Gastroesophageal sphincter (tissue), 4 donors: ENCODE measurements around the gene RUNX3. TPM values are rescaled to one million over a fixed set of nuclear protein-coding genes. Genes with fewer than 3 reads are reported as not detected.

ENCODE experiments used
- ATAC-seq: fragments of 150-250 bp; one replicate; pipeline ENCODE4 v1.9.1; 2016; ENCODE audit warnings: mild to moderate bottlenecking, moderate library complexity
- H3K27ac ChIP-seq, 4 donors: fragments of 200-600 bp; sonication (generic) in 3 of 4; 1 replicate in 3 of 4; 2 replicates in 1 of 4; pipeline ENCODE4 v1.5.1; 2016 to 2019
- H3K27me3 ChIP-seq: fragments of 200-600 bp; sonication (generic); one replicate; pipeline ENCODE4 v1.5.1; 2019
- H3K36me3 ChIP-seq, 2 donors: fragments of 200-600 bp; sonication (generic); one replicate each; pipeline ENCODE4 v1.5.1; 2019; ENCODE audit warnings: control low read depth in 1 of 2
- H3K4me1 ChIP-seq, 3 donors: fragments of 200-600 bp; sonication (generic); 1 replicate in 2 of 3; 2 replicates in 1 of 3; pipeline ENCODE4 v1.5.1; 2016 to 2019; ENCODE audit warnings: control low read depth in 2 of 3
- H3K4me3 ChIP-seq, 2 donors: fragments of 200-600 bp; sonication (generic); one replicate each; pipeline ENCODE4 v1.5.1; 2019; ENCODE audit warnings: mild to moderate bottlenecking in 1 of 2, moderate library complexity in 1 of 2
- H3K9me3 ChIP-seq, 3 donors: fragments of 200-600 bp; sonication (generic); one replicate each; pipeline ENCODE4 v1.5.1; 2017 to 2019; ENCODE audit warnings: control low read depth in 2 of 3
- EP300 ChIP-seq: sonication (generic); formaldehyde crosslinking; IDR thresholded peaks from one replicate; pipeline ENCODE4 v1.6.1; 2017; ENCODE audit warnings: antibody characterized with exemption, mild to moderate bottlenecking
- POLR2A ChIP-seq, 2 donors: fragments of 450-650 bp; IDR thresholded peaks; one replicate each; pipeline ENCODE4 v1.6.1; 2017; ENCODE audit warnings: antibody characterized with exemption in 2 of 2, mild to moderate bottlenecking in 2 of 2, moderate library complexity in 1 of 2
- POLR2AphosphoS5 ChIP-seq: sonication (generic); formaldehyde crosslinking; IDR thresholded peaks from one replicate; pipeline ENCODE4 v1.6.1; 2017; ENCODE audit warnings: antibody characterized with exemption
- WGBS, 2 donors: methylation state at CpG; one replicate each; pipeline ENCODE4 v1.1.5; 2018; ENCODE audit warnings: low coverage in 1 of 2; 5-methylcytosine and 5-hydroxymethylcytosine counted together
- total RNA-seq, 4 donors: library from RNA; depleted of rRNA; stranded (reverse); fragments of >200 nt; gene quantifications; one replicate each; pipeline ENCODE4 v1.1.0, GENCODE V29; 2016
- TF ChIP-seq, protein P1 (sequence below), 4 experiments: fragments of 200-600 bp in 2 of 4; fragments of 450-650 bp in 2 of 4; sonication (generic) in 1 of 4; IDR thresholded peaks; one replicate each; pipeline ENCODE4 v1.5.1; 2017 to 2019; ENCODE audit warnings: antibody characterized with exemption in 4 of 4, mild to moderate bottlenecking in 2 of 4, moderate library complexity in 2 of 4

RUNX3 gene
- total RNA-seq, 4 donors from 2014 or later = 0.62 to 2.0 (median 1.3) TPM

DNA sequence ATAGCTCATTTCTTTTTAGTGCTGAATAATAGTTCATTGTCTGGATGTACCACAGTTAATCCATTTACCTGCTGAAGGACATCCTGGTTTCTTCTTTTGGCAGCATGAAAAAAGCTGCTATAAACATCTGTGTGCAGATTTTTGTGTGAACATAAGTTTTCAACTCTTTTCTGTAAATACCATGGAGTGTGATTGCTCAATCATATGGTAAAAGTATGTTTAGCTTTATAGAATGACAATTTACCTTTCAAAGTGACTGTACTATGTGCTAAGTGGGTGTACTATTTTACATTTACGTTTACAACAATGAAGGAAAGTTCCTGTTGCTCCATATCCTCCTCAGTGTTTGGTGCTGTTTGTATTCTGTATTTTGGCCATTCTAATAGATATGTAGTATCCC is 49.0 kb downstream of the RUNX3 start:
- H3K36me3 ChIP-seq = no peaks in the 10 kb centered on the region
- H3K4me1 ChIP-seq = no peaks in the 10 kb centered on the region
- no peak for ATAC-seq
- no peak overlapping the region for H3K4me3 ChIP-seq
- H3K9me3 ChIP-seq = peaks cover 0 to 12% (median 0%) of the 10 kb centered on the region in 3 donors
- no peak overlapping the region for H3K27ac ChIP-seq
- peaks cover 28% of the 10 kb centered on the region for H3K27me3 ChIP-seq
- TF ChIP-seq EP300 = no peak
- TF ChIP-seq POLR2A (IDR thresholded peaks at IDR 0.05) = no peak
- TF ChIP-seq POLR2AphosphoS5 = no peak
- TF ChIP-seq, protein P1, sequence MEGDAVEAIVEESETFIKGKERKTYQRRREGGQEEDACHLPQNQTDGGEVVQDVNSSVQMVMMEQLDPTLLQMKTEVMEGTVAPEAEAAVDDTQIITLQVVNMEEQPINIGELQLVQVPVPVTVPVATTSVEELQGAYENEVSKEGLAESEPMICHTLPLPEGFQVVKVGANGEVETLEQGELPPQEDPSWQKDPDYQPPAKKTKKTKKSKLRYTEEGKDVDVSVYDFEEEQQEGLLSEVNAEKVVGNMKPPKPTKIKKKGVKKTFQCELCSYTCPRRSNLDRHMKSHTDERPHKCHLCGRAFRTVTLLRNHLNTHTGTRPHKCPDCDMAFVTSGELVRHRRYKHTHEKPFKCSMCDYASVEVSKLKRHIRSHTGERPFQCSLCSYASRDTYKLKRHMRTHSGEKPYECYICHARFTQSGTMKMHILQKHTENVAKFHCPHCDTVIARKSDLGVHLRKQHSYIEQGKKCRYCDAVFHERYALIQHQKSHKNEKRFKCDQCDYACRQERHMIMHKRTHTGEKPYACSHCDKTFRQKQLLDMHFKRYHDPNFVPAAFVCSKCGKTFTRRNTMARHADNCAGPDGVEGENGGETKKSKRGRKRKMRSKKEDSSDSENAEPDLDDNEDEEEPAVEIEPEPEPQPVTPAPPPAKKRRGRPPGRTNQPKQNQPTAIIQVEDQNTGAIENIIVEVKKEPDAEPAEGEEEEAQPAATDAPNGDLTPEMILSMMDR (IDR thresholded peaks at IDR 0.05) = no peak
- 32 to 43% methylated on average over 1 of the region's 1 CpG for WGBS, 2 donors

DNA sequence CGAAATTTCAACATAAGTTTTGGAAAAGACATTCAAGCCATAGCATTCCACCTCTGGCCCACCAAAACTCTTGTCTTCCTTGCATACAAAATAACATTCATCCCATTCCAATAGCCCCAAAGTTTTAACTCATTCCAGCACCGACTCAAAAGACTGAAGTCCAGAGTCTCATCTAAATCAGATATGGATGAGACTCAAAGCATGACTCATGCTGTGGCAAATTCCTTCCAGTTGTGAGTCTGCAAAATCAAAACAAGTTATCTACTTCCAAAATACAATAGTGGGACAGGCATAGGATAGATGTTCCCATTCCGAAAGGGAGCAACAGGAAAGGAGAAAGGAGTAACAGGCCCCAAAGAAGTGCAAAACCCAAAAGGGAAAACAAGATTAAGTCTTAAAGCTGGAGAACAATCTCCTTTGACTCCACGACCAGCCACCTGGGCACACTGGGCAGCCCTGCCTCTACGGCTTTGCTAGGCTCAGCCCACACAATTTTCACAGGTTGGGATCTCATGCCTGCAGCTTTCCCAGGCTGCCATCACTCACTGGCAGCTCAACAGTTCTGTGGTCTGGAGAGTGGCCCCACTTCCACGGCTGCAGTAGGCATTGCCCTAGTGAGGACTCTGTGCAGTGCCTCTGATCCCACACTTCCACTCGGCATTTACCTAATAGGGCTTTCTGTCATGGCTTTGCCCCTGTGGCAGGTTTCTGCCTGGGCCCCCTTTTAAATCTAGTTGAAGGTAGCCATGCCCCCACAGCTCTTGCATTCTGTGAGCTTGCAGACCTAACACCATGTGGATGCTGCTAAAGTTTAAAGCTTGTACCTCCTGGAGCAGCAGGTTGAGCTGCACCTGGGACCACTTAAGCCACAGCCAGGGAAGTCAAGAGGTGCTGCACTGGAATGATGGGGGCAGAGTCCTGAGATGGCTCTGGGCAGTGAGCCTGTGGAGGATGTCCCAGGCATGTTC is 51.0 kb downstream of the RUNX3 start:
- no peak for TF ChIP-seq EP300
- TF ChIP-seq, protein P1 (IDR thresholded peaks at IDR 0.05) = no peak

DNA sequence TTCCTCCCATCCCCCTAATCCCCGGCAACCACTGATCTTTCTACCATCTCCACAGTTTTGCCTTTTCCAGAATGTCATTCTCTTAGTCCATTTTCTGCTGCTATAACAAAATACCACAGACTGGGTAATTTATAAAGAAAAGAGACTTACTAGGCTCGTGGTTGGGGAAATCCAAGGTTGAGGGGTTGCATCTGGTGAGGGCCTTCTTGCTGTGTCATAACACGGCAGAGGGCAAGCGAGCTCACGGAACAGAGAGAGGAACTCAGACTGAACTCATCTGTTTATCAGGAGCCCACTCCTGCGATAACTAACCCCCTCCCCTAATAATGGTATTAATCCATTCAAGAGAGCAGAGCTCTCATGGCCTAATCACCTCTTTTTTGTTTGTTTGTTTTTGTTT is 52.0 kb downstream of the RUNX3 start:
- H3K36me3 ChIP-seq = no peaks in the 10 kb centered on the region
- TF ChIP-seq POLR2A (IDR thresholded peaks at IDR 0.05) (no peak), EP300 (no peak), POLR2AphosphoS5 (no peak)
- TF ChIP-seq, protein P1 (IDR thresholded peaks at IDR 0.05) = no peak
- no peak for ATAC-seq
- H3K4me3 ChIP-seq = no peak overlapping the region
- WGBS, 2 donors = 65 to 77% methylated on average over 6 of the region's 6 CpGs
- no peaks in the 10 kb centered on the region for H3K4me1 ChIP-seq
- H3K9me3 ChIP-seq = no peaks in the 10 kb centered on the region
- no peak overlapping the region for H3K27ac ChIP-seq
- peaks cover 39% of the 10 kb centered on the region for H3K27me3 ChIP-seq

More for the DNA sequence above, 51.0 kb downstream of the RUNX3 start:
- 68 to 90% methylated on average over 4 to 6 of the region's 7 CpGs for WGBS, 2 donors
- Histone ChIP-seq H3K27ac (no peak overlapping the region), H3K4me3 (no peak overlapping the region), H3K36me3 (no peaks in the 10 kb centered on the region), H3K4me1 (no peaks in the 10 kb centered on the region), H3K27me3 (peaks cover 39% of the 10 kb centered on the region), H3K9me3 (peaks cover 0 to 10% (median 0%) of the 10 kb centered on the region in 3 donors)
- no peak for ATAC-seq

DNA sequence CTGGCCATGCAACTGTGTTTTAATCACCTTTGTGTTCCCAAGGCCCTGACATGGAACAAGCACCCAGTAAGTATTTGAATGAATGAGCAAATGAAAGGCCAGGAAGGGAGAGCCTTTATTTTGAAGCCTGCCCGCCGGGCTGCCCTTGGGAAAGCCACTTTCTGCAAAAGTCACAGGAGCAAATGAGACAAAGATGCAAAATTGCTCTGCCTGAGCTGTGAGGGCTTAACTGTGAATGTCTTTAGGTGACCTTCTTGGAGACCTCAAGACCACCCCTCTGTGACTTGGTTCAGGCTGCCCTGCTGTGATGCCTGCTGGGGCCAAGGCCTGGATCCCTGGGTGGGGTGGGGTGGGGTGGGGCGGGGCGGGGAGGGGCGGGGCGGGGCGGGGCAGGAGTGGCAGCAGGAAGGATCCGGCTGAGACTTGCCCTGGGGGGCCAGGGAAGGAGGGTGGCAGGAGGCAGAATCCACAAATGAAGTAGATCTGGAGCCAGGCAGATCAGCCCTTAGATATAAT is 54.0 kb downstream of the RUNX3 start:
- Histone ChIP-seq H3K9me3 (no peaks in the 10 kb centered on the region), H3K27me3 (peaks cover 48% of the 10 kb centered on the region), H3K4me1 (no peaks in the 10 kb centered on the region), H3K36me3 (no peaks in the 10 kb centered on the region), H3K27ac (no peak overlapping the region), H3K4me3 (no peak overlapping the region)
- 43% methylated on average over 1 of the region's 8 CpGs; no CpG with 5 or more reads in 1 of the 2 donors for WGBS, 2 donors
- ATAC-seq = no peak
- TF ChIP-seq POLR2AphosphoS5 = no peak
- TF ChIP-seq, protein P1 (IDR thresholded peaks at IDR 0.05) = no peak
- TF ChIP-seq POLR2A (IDR thresholded peaks at IDR 0.05) = no peak
- no peak for TF ChIP-seq EP300
